HepG2 (cell line): ENCODE measurements around the gene DLX1. TPM values are rescaled to one million over a fixed set of nuclear protein-coding genes. Genes with fewer than 3 reads are reported as not detected.

Experiments
- ATF7 ChIP-seq, 2 experiments: fragments of 450-650 bp in 1 of 2; sonication (generic) in 1 of 2; formaldehyde crosslinking in 1 of 2; IDR thresholded peaks; 2 replicates each; pipeline versions ENCODE4 v1.4.0 to v1.6.1; 2016 to 2020; ENCODE audit warnings: antibody characterized with exemption in 1 of 2, mild to moderate bottlenecking in 1 of 2, missing genetic modification reagents in 1 of 2
- BCL6 ChIP-seq: IDR thresholded peaks from 2 replicates; pipeline ENCODE4 v1.6.1; 2016; ENCODE audit warnings: missing genetic modification reagents, missing compliant biosample characterization
- ELF4 ChIP-seq: sonication (generic); formaldehyde crosslinking; IDR thresholded peaks from 2 replicates; pipeline ENCODE4 v1.5.0; 2020; ENCODE audit warnings: missing genetic modification reagents, mild to moderate bottlenecking, moderate library complexity, borderline replicate concordance
- ELK4 ChIP-seq: sonication (generic); formaldehyde crosslinking; IDR thresholded peaks from 2 replicates; pipeline ENCODE4 v1.9.0; 2021; ENCODE audit warnings: missing genetic modification reagents, borderline replicate concordance
- HBP1 ChIP-seq: IDR thresholded peaks from 2 replicates; pipeline ENCODE4 v1.6.1; 2016; ENCODE audit warnings: low read depth, control low read depth
- HNF1B ChIP-seq: sonication (generic); formaldehyde crosslinking; IDR thresholded peaks from 2 replicates; pipeline ENCODE4 v1.5.1; 2020; ENCODE audit warnings: mild to moderate bottlenecking, moderate library complexity, missing genetic modification reagents
- ISL2 ChIP-seq: sonication (generic); formaldehyde crosslinking; IDR thresholded peaks from 2 replicates; pipeline ENCODE4 v1.5.0; 2020; ENCODE audit warnings: missing genetic modification reagents
- KLF15 ChIP-seq: sonication (generic); formaldehyde crosslinking; IDR thresholded peaks from 2 replicates; pipeline ENCODE4 v1.8.1; 2023; ENCODE audit warnings: borderline replicate concordance, mild to moderate bottlenecking, inconsistent platforms, missing genetic modification reagents, mixed read lengths
- MAFG ChIP-seq: sonication (generic); formaldehyde crosslinking; IDR thresholded peaks from 2 replicates; pipeline ENCODE4 v1.5.1; 2020; ENCODE audit warnings: mild to moderate bottlenecking, missing genetic modification reagents
- PRDM10 ChIP-seq: sonication (generic); formaldehyde crosslinking; IDR thresholded peaks from 2 replicates; pipeline ENCODE4 v1.4.0; 2020; ENCODE audit warnings: low read depth, missing genetic modification reagents
- REPIN1 ChIP-seq: sonication (generic); formaldehyde crosslinking; IDR thresholded peaks from 2 replicates; pipeline ENCODE4 v1.8.0; 2022; ENCODE audit warnings: missing genetic modification reagents, low read depth, mild to moderate bottlenecking, borderline replicate concordance
- ZNF3 ChIP-seq: IDR thresholded peaks from 2 replicates; pipeline ENCODE4 v1.7.0; 2017; ENCODE audit warnings: inconsistent platforms
- ZNF383 ChIP-seq: sonication (generic); formaldehyde crosslinking; IDR thresholded peaks from 2 replicates; pipeline ENCODE4 v1.4.0; 2020; ENCODE audit warnings: missing genetic modification reagents, mild to moderate bottlenecking, borderline replicate concordance
- ZNF83 ChIP-seq: sonication (generic); formaldehyde crosslinking; IDR thresholded peaks from 2 replicates; pipeline ENCODE4 v1.4.0; 2020; ENCODE audit warnings: missing genetic modification reagents, mild to moderate bottlenecking, borderline replicate concordance
- ZNF883 ChIP-seq: sonication (generic); formaldehyde crosslinking; IDR thresholded peaks from 2 replicates; pipeline ENCODE4 v1.5.1; 2020; ENCODE audit warnings: mild to moderate bottlenecking, missing genetic modification reagents; ENCODE audit errors: not compliant biosample characterization
- polyA plus RNA-seq, 8 experiments: library from polyadenylated mRNA; depleted of rRNA in 3 of 8; stranded (reverse) in 7 of 8; unstranded in 1 of 8; fragments of >200 nt; fragmentation: Illumina TruSeq in 4 of 8; extraction: Trizol in 4 of 8; gene quantifications; 2 replicates each; pipeline versions ENCODE4 v1.2.1 to v1.2.3, GENCODE V29; 2011 to 2016; ENCODE audit warnings: low read depth in 4 of 8, missing spikeins in 1 of 8, mixed read lengths in 1 of 8; ENCODE audit not compliant: insufficient read depth in 1 of 8
- total RNA-seq, 5 experiments: library from RNA; depleted of rRNA; stranded (reverse); fragments of >200 nt; fragmentation: Illumina TruSeq; extraction: Trizol; gene quantifications; 2 replicates each; pipeline ENCODE4 v1.2.3, GENCODE V29; 2016; ENCODE audit warnings: low read depth in 1 of 5
- TF ChIP-seq, protein P1 (sequence below): sonication (generic); formaldehyde crosslinking; IDR thresholded peaks from 2 replicates; pipeline ENCODE4 v1.4.0; 2020; ENCODE audit warnings: mild to moderate bottlenecking, missing genetic modification reagents

The DLX1 gene
- total and polyA plus RNA-seq, 2 of the 13 experiments (the other 11 are each of a cell fraction or from before 2014, with no cell fraction given): 0.18 to 0.86 TPM

- no peak for TF ChIP-seq KLF15 (CRISPR knock-in tag)
- TF ChIP-seq ZNF83 (CRISPR knock-in tag): no peak
- TF ChIP-seq ZNF383 (CRISPR knock-in tag): no peak
- TF ChIP-seq MAFG: no peak
- peak; percentile 96 for TF ChIP-seq PRDM10
- TF ChIP-seq ELF4: 0 out of 2 replicates have a peak, but pooled peaks have one; percentile 63
- TF ChIP-seq ISL2 (CRISPR knock-in tag): peak; percentile 97
- TF ChIP-seq REPIN1 (CRISPR knock-in tag): peak; percentile 80
- no peak for TF ChIP-seq ATF7 (IDR thresholded peaks at IDR 0.05)
- TF ChIP-seq ATF7 (CRISPR knock-in tag; IDR thresholded peaks at IDR 0.05): no peak
- TF ChIP-seq HBP1 (CRISPR knock-in tag): peak; percentile 75
- peak; percentile 97 for TF ChIP-seq BCL6 (CRISPR knock-in tag)
- no peak for TF ChIP-seq ZNF883 (CRISPR knock-in tag)
- TF ChIP-seq HNF1B: peak; percentile 67; the same call in 1 of the 2 replicates
- TF ChIP-seq, protein P1, sequence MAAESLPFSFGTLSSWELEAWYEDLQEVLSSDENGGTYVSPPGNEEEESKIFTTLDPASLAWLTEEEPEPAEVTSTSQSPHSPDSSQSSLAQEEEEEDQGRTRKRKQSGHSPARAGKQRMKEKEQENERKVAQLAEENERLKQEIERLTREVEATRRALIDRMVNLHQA (CRISPR knock-in tag): no peak
- TF ChIP-seq ZNF3: no peak
- TF ChIP-seq ELK4 (CRISPR knock-in tag): no peak
Measured at GRCh38 chr2:172052000-172052983, 33.0 kb upstream of the DLX1 start (continued).
